Neural crest cell (in vitro differentiated cells): ENCODE results near the gene IL12B. TPM values are rescaled to one million over a fixed set of nuclear protein-coding genes. Genes with fewer than 3 reads are reported as not detected.
"Not testable (repeated sequence)": the region's sequence is repeated elsewhere in the genome, so short reads cannot be mapped to it uniquely, and the experiment has no call there.

Source experiments
- DNase-seq: peaks from one replicate; pipeline ENCODE4 v3.0.0; 2021; ENCODE audit warnings: low read depth, mixed read lengths, low spot score
- H3K27ac Mint-ChIP-seq: one replicate; pipeline ENCODE4 v1.8.0; 2021; ENCODE audit warnings: mild to moderate bottlenecking, mixed read lengths; ENCODE audit not compliant: unreplicated experiment
- H3K27me3 Mint-ChIP-seq: 2 replicates; pipeline ENCODE4 v1.8.0; 2021; ENCODE audit warnings: low read depth, mild to moderate bottlenecking, mixed read lengths
- H3K36me3 Mint-ChIP-seq: 2 replicates; pipeline ENCODE4 v1.8.0; 2021; ENCODE audit warnings: low read depth, mild to moderate bottlenecking, mixed read lengths
- H3K4me1 Mint-ChIP-seq: 2 replicates; pipeline ENCODE4 v1.8.0; 2021; ENCODE audit warnings: mixed read lengths
- H3K4me3 Mint-ChIP-seq: one replicate; pipeline ENCODE4 v1.8.0; 2021; ENCODE audit warnings: mild to moderate bottlenecking, mixed read lengths
- H3K9me3 Mint-ChIP-seq: 2 replicates; pipeline ENCODE4 v1.8.0; 2021; ENCODE audit warnings: mixed read lengths
- CTCF ChIP-seq: fragments of 200-600 bp; sonication (generic); conservative IDR thresholded peaks from 2 replicates; pipeline ENCODE4 v1.5.0; 2021; ENCODE audit warnings: antibody characterized with exemption, mild to moderate bottlenecking
- long read RNA-seq: library from polyadenylated mRNA; unstranded; transcript quantifications from one replicate; pipeline ENCODE4 v2.0.0, GENCODE V29; 2020
- total RNA-seq: library from RNA; stranded (reverse); gene quantifications from 2 replicates; pipeline ENCODE4 v1.2.1, GENCODE V29; 2021

The IL12B gene
- not detected in 2 replicates for total RNA-seq
- long read RNA-seq = 0 reads

GRCh38 chr5:159330131-159330800, at the start of gene IL12B:
IL12B (minus strand) TSS chr5:159330487; CDS start chr5:159326782, 3,705 bp downstream.
- H3K36me3 Mint-ChIP-seq = no peaks in the 10 kb centered on the region
- no peak for TF ChIP-seq CTCF

GRCh38 chr5:159377653-159378052, 47.4 kb upstream of the IL12B start:
- TF ChIP-seq CTCF = no peak
- no peaks in the 10 kb centered on the region for H3K4me1 Mint-ChIP-seq
- peaks cover 3% of the 10 kb centered on the region for H3K36me3 Mint-ChIP-seq
- no peak overlapping the region for H3K4me3 Mint-ChIP-seq
- H3K27me3 Mint-ChIP-seq = peaks cover 5% of the 10 kb centered on the region
- peaks cover 10% of the 10 kb centered on the region for H3K9me3 Mint-ChIP-seq
- no peak overlapping the region for H3K27ac Mint-ChIP-seq
- DNase-seq = no peak

More at GRCh38 chr5:159330131-159330800, at the start of gene IL12B:
- Mint-ChIP-seq H3K4me3 (peak within 1 kb of the TSS; percentile 86), H3K4me1 (peaks cover 6% of the 10 kb centered on the region), H3K9me3 (no peaks in the 10 kb centered on the region), H3K27ac (no peak within 1 kb of the TSS), H3K27me3 (peaks cover 51% of the 10 kb centered on the region)
- no peak for DNase-seq

- H3K27ac Mint-ChIP-seq, H3K4me1 Mint-ChIP-seq, H3K4me3 Mint-ChIP-seq: not testable (repeated sequence)
Measured at GRCh38 chr5:159367866-159368265, 37.6 kb upstream of the IL12B start.

GRCh38 chr5:159366776-159367175, 36.5 kb upstream of the IL12B start:
- H3K4me3 Mint-ChIP-seq, H3K27ac Mint-ChIP-seq, H3K36me3 Mint-ChIP-seq, H3K9me3 Mint-ChIP-seq, H3K4me1 Mint-ChIP-seq, H3K27me3 Mint-ChIP-seq, DNase-seq: not testable (repeated sequence)

More at GRCh38 chr5:159367866-159368265, 37.6 kb upstream of the IL12B start:
- not testable (repeated sequence) for DNase-seq, H3K9me3 Mint-ChIP-seq, H3K27me3 Mint-ChIP-seq, H3K36me3 Mint-ChIP-seq

- Mint-ChIP-seq H3K27ac (no peak overlapping the region), H3K4me1 (no peaks in the 10 kb centered on the region), H3K27me3 (peaks cover 3% of the 10 kb centered on the region), H3K9me3 (no peaks in the 10 kb centered on the region), H3K36me3 (no peaks in the 10 kb centered on the region), H3K4me3 (no peak overlapping the region)
- TF ChIP-seq CTCF = no peak
- no peak for DNase-seq
Measured at GRCh38 chr5:159362220-159362619, 31.9 kb upstream of the IL12B start.

GRCh38 chr5:159359871-159360270, 29.6 kb upstream of the IL12B start:
- not testable (repeated sequence) for H3K27ac Mint-ChIP-seq, H3K4me3 Mint-ChIP-seq, DNase-seq, H3K9me3 Mint-ChIP-seq, H3K4me1 Mint-ChIP-seq, H3K27me3 Mint-ChIP-seq, H3K36me3 Mint-ChIP-seq

- Mint-ChIP-seq H3K4me1 (no peaks in the 10 kb centered on the region), H3K9me3 (no peaks in the 10 kb centered on the region), H3K4me3 (no peak overlapping the region), H3K27me3 (peaks cover 3% of the 10 kb centered on the region), H3K27ac (no peak overlapping the region), H3K36me3 (no peaks in the 10 kb centered on the region)
- no peak for DNase-seq
- no peak for TF ChIP-seq CTCF
Measured at GRCh38 chr5:159359408-159359807, 29.1 kb upstream of the IL12B start.
